GM19025 (cell line): ENCODE results near the gene WFDC12.
"Not testable (repeated sequence)": the region's sequence is repeated elsewhere in the genome, so short reads cannot be mapped to it uniquely, and the experiment has no call there.

ENCODE experiments used
- ATAC-seq: cut with Tn5 transposase; IDR thresholded peaks from one replicate; pipeline ENCODE4 v1.9.1; 2021; ENCODE audit warnings: mild to moderate bottlenecking, low read depth, moderate library complexity; ENCODE audit not compliant: unreplicated experiment

Gene WFDC12

GRCh38 chr20:45124365-45124764, at the start of gene WFDC12:
Gene WFDC12 (minus strand): TSS chr20:45124465. CDS start chr20:45124447, 18 bp downstream.
- no peak for ATAC-seq

GRCh38 chr20:45173522-45173921, 49.3 kb upstream of the WFDC12 start:
- no peak for ATAC-seq

GRCh38 chr20:45164906-45165305, 40.6 kb upstream of the WFDC12 start:
- ATAC-seq: no peak

GRCh38 chr20:45163083-45163803, 39.0 kb upstream of the WFDC12 start:
- no peak for ATAC-seq

GRCh38 chr20:45157962-45158361, 33.7 kb upstream of the WFDC12 start:
- ATAC-seq: no peak

- no peak for ATAC-seq
These were observed 32.4 kb upstream of the WFDC12 start for GRCh38 chr20:45156713-45157112.

GRCh38 chr20:45154794-45155193, 30.5 kb upstream of the WFDC12 start:
- not testable (repeated sequence) for ATAC-seq

GRCh38 chr20:45154183-45154582, 29.9 kb upstream of the WFDC12 start:
- no peak for ATAC-seq

- no peak for ATAC-seq
These were observed 29.5 kb upstream of the WFDC12 start for GRCh38 chr20:45153752-45154151.

- ATAC-seq: no peak
These were observed 28.9 kb upstream of the WFDC12 start for GRCh38 chr20:45153147-45153546.

- no peak for ATAC-seq
These were observed 28.1 kb upstream of the WFDC12 start for GRCh38 chr20:45152405-45152804.

- ATAC-seq: no peak
These were observed 24.8 kb upstream of the WFDC12 start for GRCh38 chr20:45149062-45149461.

- no peak for ATAC-seq
These were observed 16.6 kb upstream of the WFDC12 start for GRCh38 chr20:45140836-45141235.

- not testable (repeated sequence) for ATAC-seq
These were observed 15.6 kb upstream of the WFDC12 start for GRCh38 chr20:45139733-45140375.

- no peak for ATAC-seq
These were observed 14.5 kb upstream of the WFDC12 start for GRCh38 chr20:45138561-45139300.

- ATAC-seq: no peak
These were observed 12.6 kb upstream of the WFDC12 start for GRCh38 chr20:45136911-45137310.

GRCh38 chr20:45128099-45128498, 3.8 kb upstream of the WFDC12 start:
- no peak for ATAC-seq

GRCh38 chr20:45121388-45121787, 2.9 kb downstream of the WFDC12 start:
- ATAC-seq: no peak

GRCh38 chr20:45119556-45120266, 4.6 kb downstream of the WFDC12 start:
- ATAC-seq: no peak

- no peak for ATAC-seq
These were observed 6.2 kb downstream of the WFDC12 start for GRCh38 chr20:45118028-45118427.

- ATAC-seq: no peak
These were observed 6.7 kb downstream of the WFDC12 start for GRCh38 chr20:45117581-45117980.
